Suppressor macrophage treated with lipopolysaccharide for 4 hours (primary cell): ENCODE results near the gene PDE4D.

ENCODE experiments used
- DNase-seq: peaks from one replicate; pipeline ENCODE4 v3.0.0-alpha.2; 2020

Gene PDE4D

GRCh38 chr5:59348189-59348588 lies 545.3 kb downstream of the PDE4D start:
- DNase-seq, result no peak

GRCh38 chr5:59346982-59347381 lies 546.5 kb downstream of the PDE4D start:
- no peak for DNase-seq

DNA sequence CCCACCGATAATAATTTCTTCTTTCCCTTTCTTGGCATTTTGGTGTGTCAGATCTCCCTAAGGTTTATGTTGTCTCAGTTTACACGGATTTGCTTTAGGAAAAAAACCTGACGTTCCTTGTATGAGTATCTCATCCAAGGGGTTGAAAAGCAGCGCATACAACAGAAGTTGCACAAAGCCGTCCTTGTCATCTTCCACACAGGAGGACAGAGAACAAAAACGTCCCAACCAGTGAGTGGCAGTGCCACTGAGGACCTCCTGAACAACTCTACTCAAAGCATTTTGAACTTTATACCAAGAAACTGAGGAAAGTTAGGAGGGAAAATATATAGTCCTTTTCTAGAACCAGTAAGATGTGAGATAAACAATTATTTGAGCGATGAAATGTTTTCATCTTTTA lies 547.0 kb downstream of the PDE4D start:
- no peak for DNase-seq

- DNase-seq, result no peak
Observed at GRCh38 chr5:59342181-59342580, 551.3 kb downstream of the PDE4D start.

GRCh38 chr5:59341760-59342159 lies 551.8 kb downstream of the PDE4D start:
- DNase-seq, result no peak

- no peak for DNase-seq
Observed at GRCh38 chr5:59341155-59341554, 552.4 kb downstream of the PDE4D start.

- DNase-seq, result no peak
Observed at GRCh38 chr5:59340637-59341036, 552.9 kb downstream of the PDE4D start.

GRCh38 chr5:59337240-59337639 lies 556.3 kb downstream of the PDE4D start:
- DNase-seq, result peak; percentile 23

- no peak for DNase-seq
Observed at GRCh38 chr5:59335544-59335943, 558.0 kb downstream of the PDE4D start.

DNA sequence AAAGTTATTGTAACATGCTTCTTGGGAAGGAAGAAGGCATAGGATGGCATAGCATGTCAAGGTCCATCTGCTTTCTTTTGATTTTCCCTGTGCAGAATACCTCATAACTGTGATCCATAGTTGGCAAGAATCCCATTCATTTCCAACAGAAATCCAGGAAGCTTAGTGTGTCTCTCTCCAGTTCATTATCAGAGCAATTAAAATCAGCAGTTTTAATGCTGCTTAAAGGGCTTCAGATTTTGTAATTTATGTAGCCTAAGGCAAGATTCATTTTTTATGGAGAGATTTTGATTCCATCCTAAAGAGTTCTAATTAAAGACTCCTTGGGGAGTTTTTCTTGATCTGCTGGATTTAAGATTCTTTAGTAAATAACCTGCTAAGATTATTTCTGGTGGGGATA lies 560.1 kb downstream of the PDE4D start:
- no peak for DNase-seq

DNA sequence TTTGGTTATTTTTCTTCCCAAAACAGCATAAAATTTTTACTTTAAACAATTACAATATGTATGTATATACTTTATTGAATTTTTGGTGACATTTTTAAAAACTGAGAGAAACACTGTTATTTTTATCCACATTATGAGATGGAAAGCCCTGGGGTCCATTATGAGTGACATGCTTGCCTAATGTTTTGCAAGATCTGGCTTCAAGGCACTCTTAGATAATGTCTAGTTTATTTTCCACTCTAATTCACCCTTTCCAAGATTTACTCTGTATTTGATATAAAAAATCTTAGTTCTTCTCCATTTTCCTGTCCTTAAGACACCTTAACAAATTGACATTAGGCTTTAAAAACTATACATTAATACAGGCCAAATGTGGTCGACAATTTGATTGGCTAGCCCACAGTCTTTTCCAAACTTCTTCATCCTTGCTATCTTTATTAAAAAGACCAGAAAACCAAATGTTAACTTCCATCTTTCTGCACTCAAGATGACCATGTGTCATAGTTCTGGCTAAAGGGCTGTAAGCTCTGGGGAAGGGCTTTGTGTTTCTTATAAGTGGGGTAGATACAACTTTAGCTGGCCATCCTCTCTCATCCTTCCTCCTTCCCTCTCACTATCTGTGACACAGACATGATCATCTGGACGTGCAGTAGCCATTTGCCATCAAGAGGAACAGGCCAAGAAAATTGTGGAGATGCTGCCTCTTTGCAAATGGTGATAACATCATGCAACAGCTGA lies 561.1 kb downstream of the PDE4D start:
- no peak for DNase-seq

DNA sequence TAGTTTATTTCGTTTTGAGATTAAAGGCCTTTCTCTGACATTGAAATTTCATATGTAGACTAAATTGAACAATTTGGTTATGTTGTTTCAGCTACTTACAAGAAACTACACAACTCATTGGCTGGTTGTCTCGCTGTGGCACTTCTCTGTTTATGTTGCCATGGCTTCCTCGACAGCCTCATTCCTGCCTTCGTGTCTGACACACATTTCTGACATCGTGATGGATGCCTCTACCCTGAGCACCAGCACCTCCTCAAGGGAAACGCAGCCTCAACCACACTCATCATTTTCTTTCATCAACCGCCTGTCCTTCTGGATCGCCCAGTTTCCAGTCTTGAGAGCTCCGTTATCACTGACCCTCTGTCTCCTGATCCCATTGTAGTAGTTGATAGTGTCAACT lies 562.8 kb downstream of the PDE4D start:
- DNase-seq, result no peak

- DNase-seq, result no peak
Observed at GRCh38 chr5:59328709-59329296, 564.7 kb downstream of the PDE4D start.

- no peak for DNase-seq
Observed at GRCh38 chr5:59327191-59327980, 566.1 kb downstream of the PDE4D start.

DNA sequence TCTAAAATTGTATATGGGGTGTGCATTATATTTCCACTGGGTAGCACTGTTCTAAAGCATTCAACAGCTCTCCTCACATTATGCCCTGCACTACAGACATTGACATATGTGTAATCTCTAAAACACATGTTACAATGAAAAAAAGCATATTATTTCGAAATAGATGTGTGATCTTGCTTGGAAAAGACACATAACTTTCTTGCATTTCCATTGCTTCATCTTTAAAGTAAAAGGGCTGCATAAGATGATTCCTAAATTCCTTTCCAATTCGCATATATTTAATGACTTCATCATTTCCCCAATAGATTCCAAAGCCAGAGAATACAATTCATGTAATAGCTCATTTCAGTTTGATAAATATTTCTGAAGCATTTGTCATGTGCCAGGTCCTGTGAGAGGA lies 566.9 kb downstream of the PDE4D start:
- no peak for DNase-seq

GRCh38 chr5:59325070-59325469 lies 568.5 kb downstream of the PDE4D start:
- no peak for DNase-seq

- no peak for DNase-seq
Observed at GRCh38 chr5:59322894-59323293, 570.6 kb downstream of the PDE4D start.

DNA sequence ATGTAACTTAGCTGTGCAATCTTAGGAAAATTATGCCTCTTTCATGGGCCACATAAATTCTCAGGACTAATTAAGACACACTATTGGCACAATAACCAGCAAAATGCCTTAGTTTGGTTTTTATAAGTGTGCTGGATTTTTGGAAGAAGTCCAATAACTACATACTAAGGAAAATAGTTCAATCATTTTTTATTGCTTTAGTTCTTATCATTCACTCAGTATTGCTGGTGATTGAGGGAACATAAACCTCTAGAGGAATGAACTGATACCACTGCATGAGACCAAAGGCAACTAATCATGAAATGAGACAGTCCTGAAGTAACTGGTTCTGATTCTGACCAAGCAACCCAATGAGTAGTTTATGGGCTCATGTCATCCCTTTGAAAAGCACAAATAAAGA lies 571.5 kb downstream of the PDE4D start:
- DNase-seq, result no peak

DNA sequence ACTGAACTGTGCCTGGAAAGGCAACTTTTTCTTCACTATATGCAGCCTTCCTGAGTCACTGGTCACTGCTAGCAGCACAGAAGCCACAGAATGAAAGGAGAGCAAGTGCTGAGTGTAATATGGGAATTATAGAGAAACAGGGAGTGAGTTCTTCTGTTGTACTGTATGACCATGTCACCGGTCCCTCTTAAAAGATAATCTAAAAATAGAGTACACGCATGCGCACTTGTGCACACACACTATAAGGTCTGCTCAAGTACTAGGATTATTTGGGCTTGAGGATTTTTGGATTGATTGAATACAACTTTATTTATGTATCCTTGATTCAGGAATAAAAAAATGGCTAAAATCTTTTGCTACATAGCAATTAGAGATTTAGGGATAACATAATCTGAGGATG lies 571.9 kb downstream of the PDE4D start:
- no peak for DNase-seq

DNA sequence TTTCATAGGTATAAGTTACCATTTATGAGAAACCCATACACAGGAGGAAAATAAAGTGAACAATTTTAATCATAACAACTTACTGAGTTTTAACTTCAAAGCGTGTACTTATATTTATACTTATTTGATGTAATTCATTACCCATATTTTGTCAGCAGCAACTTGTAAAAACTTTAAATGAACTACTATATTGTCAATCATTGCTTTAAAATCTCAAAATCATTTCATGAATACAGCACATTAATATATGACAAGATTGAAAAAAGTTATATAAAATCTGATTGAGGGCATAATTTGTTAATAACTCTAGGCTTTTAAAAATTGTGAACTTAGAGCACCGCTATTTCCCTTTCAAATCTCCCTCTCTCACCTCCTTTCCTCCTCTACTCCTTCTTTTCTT lies 573.1 kb downstream of the PDE4D start:
- DNase-seq, result no peak

- no peak for DNase-seq
Observed at GRCh38 chr5:59319250-59319649, 574.3 kb downstream of the PDE4D start.

DNA sequence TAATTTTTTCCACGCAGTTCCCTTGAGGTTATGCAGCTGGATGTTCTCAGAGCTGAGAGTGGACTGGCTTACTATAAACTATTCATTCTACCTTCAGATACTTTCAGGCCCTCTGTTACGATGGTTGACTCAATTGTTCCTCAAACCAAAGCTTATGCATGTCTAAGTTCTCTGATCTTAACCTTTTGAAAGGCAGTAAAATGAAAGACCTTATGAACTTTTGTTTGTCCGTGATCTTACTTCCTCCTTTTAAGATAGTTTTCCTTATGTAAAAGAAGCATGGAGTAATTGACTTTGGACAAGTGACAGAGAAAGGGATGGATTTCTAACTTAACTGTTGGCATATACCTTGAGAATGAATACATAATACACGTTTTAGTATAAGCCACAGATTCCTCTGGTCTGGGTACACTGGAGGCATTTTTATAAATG lies 575.7 kb downstream of the PDE4D start:
- no peak for DNase-seq

- DNase-seq, result no peak
Observed at GRCh38 chr5:59317023-59317773, 576.3 kb downstream of the PDE4D start.
